ENCODE data around the gene TIMM21. TPM values are rescaled to one million over a fixed set of nuclear protein-coding genes. Genes with fewer than 3 reads are reported as not detected.

Gene TIMM21
- polyA plus RNA-seq, 1 donor from 2014 or later = 59.2 TPM

DNA sequence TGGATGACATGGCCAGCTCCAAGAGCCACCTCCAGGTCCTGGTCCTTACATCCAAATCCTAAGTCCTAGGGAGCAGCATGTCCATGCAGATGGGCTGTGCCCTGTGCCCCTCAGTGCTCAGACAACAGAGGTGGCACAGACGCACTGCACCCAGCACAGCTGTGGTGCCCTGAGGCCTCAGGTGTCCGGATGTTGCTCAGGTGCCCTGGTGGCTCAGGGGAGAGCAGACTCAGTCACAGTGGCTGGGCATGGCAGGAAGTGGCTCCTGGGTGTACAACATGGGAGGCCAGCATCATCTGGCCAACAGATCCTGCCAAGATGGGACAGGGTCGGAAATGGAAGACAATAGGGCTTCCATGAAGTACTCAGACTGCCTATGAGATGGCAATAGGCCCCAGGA is 50.1 kb downstream of the TIMM21 start:
- TF ChIP-seq TAF1 (IDR thresholded peaks at IDR 0.05; ENCODE audit: low read depth) = no peak
- Histone ChIP-seq H3K79me2 (replicated peaks; ENCODE audit: insufficient read depth, low read length) (no peaks in the 10 kb centered on the region), H3K4me2 (ENCODE audit: low read length) (no peak overlapping the region), H2AFZ (ENCODE audit: low read depth, low read length) (no peak overlapping the region), H3K9me2 (ENCODE audit: insufficient read depth, low read length) (no peaks in the 10 kb centered on the region), H3K36me3 (ENCODE audit: insufficient read depth, low read length) (no peaks in the 10 kb centered on the region), H3F3A (ENCODE audit: insufficient read depth, low read length, poor library complexity, severe bottlenecking) (no peaks in the 10 kb centered on the region), H4K20me1 (ENCODE audit: insufficient read depth) (no peaks in the 10 kb centered on the region), H3K9me3 (ENCODE audit: low read length) (no peaks in the 10 kb centered on the region), H3K27ac (ENCODE audit: low read length) (no peak overlapping the region), H3K4me3 (ENCODE audit: low read length) (no peak overlapping the region), H3K9ac (ENCODE audit: low read length) (no peak overlapping the region), H3K27me3 (ENCODE audit: insufficient read depth, low read depth, low read length) (no peaks in the 10 kb centered on the region)

GRCh38 chr18:74200780-74201179 is 52.5 kb downstream of the TIMM21 start:
- TF ChIP-seq, protein P1, sequence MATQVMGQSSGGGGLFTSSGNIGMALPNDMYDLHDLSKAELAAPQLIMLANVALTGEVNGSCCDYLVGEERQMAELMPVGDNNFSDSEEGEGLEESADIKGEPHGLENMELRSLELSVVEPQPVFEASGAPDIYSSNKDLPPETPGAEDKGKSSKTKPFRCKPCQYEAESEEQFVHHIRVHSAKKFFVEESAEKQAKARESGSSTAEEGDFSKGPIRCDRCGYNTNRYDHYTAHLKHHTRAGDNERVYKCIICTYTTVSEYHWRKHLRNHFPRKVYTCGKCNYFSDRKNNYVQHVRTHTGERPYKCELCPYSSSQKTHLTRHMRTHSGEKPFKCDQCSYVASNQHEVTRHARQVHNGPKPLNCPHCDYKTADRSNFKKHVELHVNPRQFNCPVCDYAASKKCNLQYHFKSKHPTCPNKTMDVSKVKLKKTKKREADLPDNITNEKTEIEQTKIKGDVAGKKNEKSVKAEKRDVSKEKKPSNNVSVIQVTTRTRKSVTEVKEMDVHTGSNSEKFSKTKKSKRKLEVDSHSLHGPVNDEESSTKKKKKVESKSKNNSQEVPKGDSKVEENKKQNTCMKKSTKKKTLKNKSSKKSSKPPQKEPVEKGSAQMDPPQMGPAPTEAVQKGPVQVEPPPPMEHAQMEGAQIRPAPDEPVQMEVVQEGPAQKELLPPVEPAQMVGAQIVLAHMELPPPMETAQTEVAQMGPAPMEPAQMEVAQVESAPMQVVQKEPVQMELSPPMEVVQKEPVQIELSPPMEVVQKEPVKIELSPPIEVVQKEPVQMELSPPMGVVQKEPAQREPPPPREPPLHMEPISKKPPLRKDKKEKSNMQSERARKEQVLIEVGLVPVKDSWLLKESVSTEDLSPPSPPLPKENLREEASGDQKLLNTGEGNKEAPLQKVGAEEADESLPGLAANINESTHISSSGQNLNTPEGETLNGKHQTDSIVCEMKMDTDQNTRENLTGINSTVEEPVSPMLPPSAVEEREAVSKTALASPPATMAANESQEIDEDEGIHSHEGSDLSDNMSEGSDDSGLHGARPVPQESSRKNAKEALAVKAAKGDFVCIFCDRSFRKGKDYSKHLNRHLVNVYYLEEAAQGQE (IDR thresholded peaks at IDR 0.05; ENCODE audit: borderline replicate concordance) = no peak
- TF ChIP-seq EZH2 (IDR thresholded peaks at IDR 0.05; ENCODE audit: borderline replicate concordance, insufficient read depth, low read length, poor library complexity, severe bottlenecking) (no peak), EP300 (conservative IDR thresholded peaks at IDR 0.05; ENCODE audit: poor library complexity, severe bottlenecking) (no peak), MXI1 (conservative IDR thresholded peaks at IDR 0.05; ENCODE audit: poor library complexity, severe bottlenecking) (no peak), RAD21 (conservative IDR thresholded peaks at IDR 0.05) (no peak), TAF1 (IDR thresholded peaks at IDR 0.05; ENCODE audit: low read depth) (no peak), POLR2AphosphoS5 (IDR thresholded peaks at IDR 0.05) (no peak), SMC3 (conservative IDR thresholded peaks at IDR 0.05; ENCODE audit: poor library complexity) (no peak)
- TF ChIP-seq, protein P2, sequence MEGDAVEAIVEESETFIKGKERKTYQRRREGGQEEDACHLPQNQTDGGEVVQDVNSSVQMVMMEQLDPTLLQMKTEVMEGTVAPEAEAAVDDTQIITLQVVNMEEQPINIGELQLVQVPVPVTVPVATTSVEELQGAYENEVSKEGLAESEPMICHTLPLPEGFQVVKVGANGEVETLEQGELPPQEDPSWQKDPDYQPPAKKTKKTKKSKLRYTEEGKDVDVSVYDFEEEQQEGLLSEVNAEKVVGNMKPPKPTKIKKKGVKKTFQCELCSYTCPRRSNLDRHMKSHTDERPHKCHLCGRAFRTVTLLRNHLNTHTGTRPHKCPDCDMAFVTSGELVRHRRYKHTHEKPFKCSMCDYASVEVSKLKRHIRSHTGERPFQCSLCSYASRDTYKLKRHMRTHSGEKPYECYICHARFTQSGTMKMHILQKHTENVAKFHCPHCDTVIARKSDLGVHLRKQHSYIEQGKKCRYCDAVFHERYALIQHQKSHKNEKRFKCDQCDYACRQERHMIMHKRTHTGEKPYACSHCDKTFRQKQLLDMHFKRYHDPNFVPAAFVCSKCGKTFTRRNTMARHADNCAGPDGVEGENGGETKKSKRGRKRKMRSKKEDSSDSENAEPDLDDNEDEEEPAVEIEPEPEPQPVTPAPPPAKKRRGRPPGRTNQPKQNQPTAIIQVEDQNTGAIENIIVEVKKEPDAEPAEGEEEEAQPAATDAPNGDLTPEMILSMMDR (IDR thresholded peaks at IDR 0.05; ENCODE audit: poor library complexity, severe bottlenecking) = no peak
- no peak overlapping the region for H3K9ac ChIP-seq (ENCODE audit: low read length)
- no peaks in the 10 kb centered on the region for H3K27me3 ChIP-seq (ENCODE audit: insufficient read depth, low read depth, low read length)
- H3F3A ChIP-seq (ENCODE audit: insufficient read depth, low read length, poor library complexity, severe bottlenecking) = no peaks in the 10 kb centered on the region
- no peak overlapping the region for H3K4me2 ChIP-seq (ENCODE audit: low read length)
- no peak overlapping the region for H3K4me3 ChIP-seq (ENCODE audit: low read length)
- no peaks in the 10 kb centered on the region for H3K9me3 ChIP-seq (ENCODE audit: low read length)
- no peaks in the 10 kb centered on the region for H3K9me2 ChIP-seq (ENCODE audit: insufficient read depth, low read length)
- H4K20me1 ChIP-seq (ENCODE audit: insufficient read depth) = no peaks in the 10 kb centered on the region
- H2AFZ ChIP-seq (ENCODE audit: low read depth, low read length) = no peak overlapping the region
- H3K79me2 ChIP-seq (replicated peaks; ENCODE audit: insufficient read depth, low read length) = no peaks in the 10 kb centered on the region
- H3K36me3 ChIP-seq (ENCODE audit: insufficient read depth, low read length) = no peaks in the 10 kb centered on the region
- H3K27ac ChIP-seq (ENCODE audit: low read length) = no peak overlapping the region

DNA sequence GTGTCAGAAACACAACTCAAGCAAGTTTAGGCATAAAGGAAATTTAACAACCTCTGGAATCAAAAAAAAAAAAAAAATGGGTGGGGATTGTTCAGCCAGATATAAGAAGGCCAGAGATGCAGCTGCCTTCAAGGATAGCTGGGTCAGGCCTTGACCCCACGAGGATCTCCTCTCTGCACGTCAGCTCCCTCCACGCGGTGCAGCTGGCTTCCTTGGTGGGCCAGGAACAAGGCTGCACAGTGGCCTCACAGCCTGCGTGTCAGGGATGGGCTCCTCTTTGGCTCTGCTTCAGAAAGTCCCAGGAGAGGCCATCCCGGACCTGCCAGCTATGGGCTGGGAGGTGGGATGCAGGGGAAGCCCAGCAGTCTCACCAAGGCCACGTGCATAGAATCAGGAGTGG is 55.5 kb downstream of the TIMM21 start:
- H3K9me2 ChIP-seq (ENCODE audit: insufficient read depth, low read length) = no peaks in the 10 kb centered on the region
- no peak overlapping the region for H3K4me3 ChIP-seq (ENCODE audit: low read length)
- no peaks in the 10 kb centered on the region for H3K79me2 ChIP-seq (replicated peaks; ENCODE audit: insufficient read depth, low read length)
- no peaks in the 10 kb centered on the region for H4K20me1 ChIP-seq (ENCODE audit: insufficient read depth)
- no peaks in the 10 kb centered on the region for H3K27me3 ChIP-seq (ENCODE audit: insufficient read depth, low read depth, low read length)
- H3K9ac ChIP-seq (ENCODE audit: low read length) = no peak overlapping the region
- H3F3A ChIP-seq (ENCODE audit: insufficient read depth, low read length, poor library complexity, severe bottlenecking) = no peaks in the 10 kb centered on the region
- H3K4me2 ChIP-seq (ENCODE audit: low read length) = no peak overlapping the region
- no peak overlapping the region for H2AFZ ChIP-seq (ENCODE audit: low read depth, low read length)
- no peak for TF ChIP-seq EP300 (conservative IDR thresholded peaks at IDR 0.05; ENCODE audit: poor library complexity, severe bottlenecking)
- TF ChIP-seq, protein P2 (IDR thresholded peaks at IDR 0.05; ENCODE audit: poor library complexity, severe bottlenecking) = no peak
- no peak for TF ChIP-seq RAD21 (conservative IDR thresholded peaks at IDR 0.05)
- no peak for TF ChIP-seq MXI1 (conservative IDR thresholded peaks at IDR 0.05; ENCODE audit: poor library complexity, severe bottlenecking)
- no peak for TF ChIP-seq SMC3 (conservative IDR thresholded peaks at IDR 0.05; ENCODE audit: poor library complexity)
- TF ChIP-seq, protein P1 (IDR thresholded peaks at IDR 0.05; ENCODE audit: borderline replicate concordance) = no peak
- H3K9me3 ChIP-seq (ENCODE audit: low read length) = no peaks in the 10 kb centered on the region
- no peak overlapping the region for H3K27ac ChIP-seq (ENCODE audit: low read length)
- no peaks in the 10 kb centered on the region for H3K36me3 ChIP-seq (ENCODE audit: insufficient read depth, low read length)

Data from neural cell (in vitro differentiated cells).